Lung (tissue), 12 donors: ENCODE results near the gene SPATC1L. TPM values are rescaled to one million over a fixed set of nuclear protein-coding genes. Genes with fewer than 3 reads are reported as not detected.

Source experiments
- ATAC-seq: fragments of 200-7000 bp; cut with Tn5 transposase; one replicate; pipeline ENCODE4 v1.9.1; 2020; ENCODE audit warnings: moderate number of reproducible peaks; ENCODE audit not compliant: insufficient read depth, low FRiP score
- DNase-seq, 3 donors: peaks; one replicate each; pipeline ENCODE4 v3.0.0-alpha.2; 2013 to 2017
- H3K27ac ChIP-seq, 2 donors: one replicate each; pipeline ENCODE4 v1.5.1; 2013; ENCODE audit warnings: mild to moderate bottlenecking in 2 of 2, moderate library complexity in 2 of 2, control low read depth in 1 of 2, inconsistent platforms in 1 of 2, low read depth in 1 of 2, low read length in 1 of 2
- H3K27me3 ChIP-seq, 3 donors: one replicate each; pipeline ENCODE4 v1.5.1; 2013; ENCODE audit warnings: low read length in 2 of 3; ENCODE audit not compliant: control insufficient read depth in 3 of 3, insufficient read depth in 3 of 3
- H3K36me3 ChIP-seq, 4 donors: one replicate each; pipeline ENCODE4 v1.5.1; 2013; ENCODE audit warnings: low read length in 4 of 4, mild to moderate bottlenecking in 1 of 4, moderate library complexity in 1 of 4; ENCODE audit not compliant: control insufficient read depth in 4 of 4, insufficient read depth in 4 of 4
- H3K4me1 ChIP-seq, 5 donors: one replicate each; pipeline ENCODE4 v1.5.1; 2013; ENCODE audit warnings: low read length in 5 of 5, mild to moderate bottlenecking in 2 of 5, moderate library complexity in 1 of 5; ENCODE audit not compliant: control insufficient read depth in 5 of 5, insufficient read depth in 5 of 5
- H3K4me3 ChIP-seq: one replicate; pipeline ENCODE4 v1.5.1; 2013; ENCODE audit warnings: mild to moderate bottlenecking, control low read depth, moderate library complexity
- H3K9ac ChIP-seq, 2 donors: one replicate each; pipeline ENCODE4 v1.5.1; 2013; ENCODE audit warnings: low read length in 2 of 2, control low read depth in 1 of 2; ENCODE audit not compliant: insufficient read depth in 1 of 2
- H3K9me3 ChIP-seq, 4 donors: one replicate each; pipeline ENCODE4 v1.5.1; 2013; ENCODE audit warnings: low read length in 3 of 4, mild to moderate bottlenecking in 1 of 4, moderate library complexity in 1 of 4; ENCODE audit not compliant: control insufficient read depth in 4 of 4, insufficient read depth in 3 of 4
- CTCF ChIP-seq: IDR thresholded peaks from 2 replicates; pipeline ENCODE4 v1.5.1; 2012; ENCODE audit warnings: mild to moderate bottlenecking; ENCODE audit errors: control extremely low read depth, extremely low read depth
- WGBS, 2 donors: extraction: QIAGEN DNeasy Blood & Tissue Kit; methylation state at CpG; one replicate each; pipeline ENCODE4 v1.1.7; 2013; 5-methylcytosine and 5-hydroxymethylcytosine counted together
- polyA plus RNA-seq, 2 donors: library from polyadenylated mRNA; stranded (reverse); fragments of 200-250 nt; gene quantifications; one replicate each; pipeline ENCODE4 v1.2.1, GENCODE V29; 2013
- total RNA-seq, 2 donors: library from RNA; depleted of rRNA in 1 of 2; stranded (reverse); fragments of >200 nt in 1 of 2; gene quantifications; one replicate each; pipeline ENCODE4 v1.2.1, GENCODE V29; 2014 to 2021
- donor health status: control.
- donor health status: control.
- donor health status: Bipolar disorder and iron deficiency.
- donor health status: healthy.
- donor health status: DM: yes; HTN: yes; CAD: no.

Gene SPATC1L
- total and polyA plus RNA-seq, 4 donors, result 6.6 to 15.6 (median 11.0) TPM

- Histone ChIP-seq H3K9ac (no peak overlapping the region), H3K27me3 (no peaks in the 10 kb centered on the region), H3K36me3 (peaks cover 4 to 88% (median 8%) of the 10 kb centered on the region in 4 donors), H3K9me3 (peaks cover 0 to 1% (median 0%) of the 10 kb centered on the region in 4 donors), H3K4me3 (no peak overlapping the region), H3K27ac (no peak overlapping the region), H3K4me1 (no peaks in the 10 kb centered on the region)
- TF ChIP-seq CTCF, result no peak
- ATAC-seq (no peak), DNase-seq (no peak)
- 95 to 97% methylated on average over 7 of the region's 7 CpGs for WGBS, 2 donors
Observed at GRCh38 chr21:46211376-46211775, 27.1 kb upstream of the SPATC1L start.

DNA sequence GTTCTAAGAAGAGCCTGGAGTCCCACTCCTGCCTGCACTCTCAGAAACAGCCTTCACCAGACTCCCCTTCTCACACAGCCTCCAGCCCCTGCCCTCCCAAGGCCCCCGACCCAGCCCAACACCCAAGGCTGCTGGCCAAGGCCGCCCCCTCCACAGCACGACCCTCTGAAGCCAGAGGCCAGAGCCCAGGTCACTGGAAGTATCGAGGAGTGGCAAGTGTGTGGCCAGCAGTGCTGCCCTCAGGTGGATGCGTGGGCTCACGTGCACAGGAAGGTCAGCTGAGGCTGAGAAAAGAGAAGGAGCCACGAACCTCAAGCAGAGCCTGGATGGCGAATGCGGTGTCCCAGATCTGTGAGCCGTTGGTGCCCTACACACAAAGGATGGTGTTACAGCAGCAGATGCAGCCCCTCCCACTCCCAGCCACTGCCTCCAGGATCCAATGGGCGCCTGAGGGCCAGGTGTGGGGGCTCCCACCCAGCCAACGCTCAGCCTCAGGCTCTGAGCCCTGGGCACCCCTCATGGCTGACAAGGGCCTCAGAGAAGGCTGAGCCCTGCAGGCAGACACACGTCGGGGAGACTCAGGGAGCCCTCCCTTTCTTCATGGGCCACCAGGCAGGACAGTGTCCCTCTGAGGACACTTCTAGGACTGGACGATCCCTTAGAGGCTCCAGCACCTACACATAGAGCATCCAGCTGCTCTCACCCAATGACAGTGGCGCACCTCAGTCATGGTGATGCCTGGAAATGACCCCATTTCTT lies 26.3 kb upstream of the SPATC1L start:
- no peak overlapping the region for H3K9ac ChIP-seq
- WGBS, 2 donors, result 87 to 91% methylated on average over 16 of the region's 16 CpGs
- DNase-seq, result no peak
- H3K27ac ChIP-seq, result no peak overlapping the region
- H3K4me3 ChIP-seq, result no peak overlapping the region
- peaks cover 3 to 88% (median 13%) of the 10 kb centered on the region in 4 donors for H3K36me3 ChIP-seq
- H3K27me3 ChIP-seq, result no peaks in the 10 kb centered on the region
- TF ChIP-seq CTCF, result no peak
- ATAC-seq, result no peak
- H3K9me3 ChIP-seq, result peaks cover 0 to 1% (median 0%) of the 10 kb centered on the region in 4 donors
- no peaks in the 10 kb centered on the region for H3K4me1 ChIP-seq

- DNase-seq, result no peak
- no peak for TF ChIP-seq CTCF
- Histone ChIP-seq H3K4me3 (no peak overlapping the region), H3K4me1 (no peaks in the 10 kb centered on the region), H3K9me3 (peaks cover 0 to 1% (median 0%) of the 10 kb centered on the region in 4 donors), H3K36me3 (peaks cover 3 to 80% (median 16%) of the 10 kb centered on the region in 4 donors), H3K27me3 (no peaks in the 10 kb centered on the region), H3K9ac (no peak overlapping the region), H3K27ac (no peak overlapping the region)
- ATAC-seq, result no peak
- 96% methylated on average over 23 of the region's 23 CpGs for WGBS, 2 donors
Observed at GRCh38 chr21:46208761-46209721, 24.8 kb upstream of the SPATC1L start.
